ENCODE data around the gene ZIC2. TPM values are rescaled to one million over a fixed set of nuclear protein-coding genes. Genes with fewer than 3 reads are reported as not detected.

ZIC2 gene
- total RNA-seq, 1 experiment from 2014 or later, result 44.4 TPM

DNA sequence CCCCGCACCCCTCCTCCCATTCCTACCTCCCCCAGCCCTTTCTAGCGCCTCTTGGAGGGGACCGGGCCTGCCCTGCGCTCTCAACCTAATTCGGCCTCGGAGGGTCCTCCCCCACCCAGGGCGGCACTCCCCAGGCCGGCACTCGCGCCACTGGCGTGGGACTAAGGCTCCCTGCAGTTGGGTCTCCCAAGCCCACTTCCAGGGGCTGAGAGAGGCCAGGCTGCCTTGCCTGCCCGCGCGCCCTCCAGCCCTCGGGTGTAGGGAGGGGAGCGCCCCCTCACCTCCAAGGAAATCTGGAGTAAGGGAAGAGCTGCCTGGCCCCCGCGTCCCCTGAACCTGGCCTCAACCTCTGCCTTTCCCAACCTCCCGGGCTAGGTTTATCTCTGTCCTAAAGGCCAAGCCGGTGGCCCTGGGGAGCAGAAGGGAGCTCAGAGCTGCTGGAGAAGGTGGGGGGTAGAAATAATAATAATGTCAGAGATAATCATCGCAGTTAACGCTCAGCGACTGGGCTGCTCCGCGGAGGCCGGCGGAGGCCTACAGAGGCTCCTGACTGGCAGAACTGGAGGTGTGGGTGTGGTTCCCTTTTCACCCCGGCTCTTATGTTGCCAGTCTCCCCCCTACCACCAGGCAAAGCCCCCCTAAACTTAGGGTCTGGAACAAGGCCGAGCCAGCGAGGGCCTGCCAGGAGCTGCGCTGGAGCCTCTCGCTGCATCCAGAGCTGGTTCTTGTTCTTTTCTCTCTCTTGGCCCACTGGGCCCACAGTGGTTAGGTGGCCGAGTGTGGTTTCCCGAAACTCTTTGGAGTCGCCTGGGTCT, 9.6 kb downstream of the ZIC2 start:
- Histone ChIP-seq H3K79me2 (ENCODE audit: insufficient read depth, low read length) (no peaks in the 10 kb centered on the region), H3K9me3 (ENCODE audit: control insufficient read depth in 1 of 2, insufficient read depth in 1 of 2, low read depth in 1 of 2, low read length in 2 of 2) (no peaks in the 10 kb centered on the region), H3K27ac (ENCODE audit: low read depth, low read length) (no peak overlapping the region), H3K4me2 (ENCODE audit: low read length) (no peak overlapping the region), H3K27me3 (ENCODE audit: insufficient read depth, low read length) (peaks cover 34% of the 10 kb centered on the region), H3K4me1 (ENCODE audit: control insufficient read depth in 1 of 2, insufficient read depth in 2 of 2, low read length in 2 of 2) (peaks cover 0 to 6% of the 10 kb centered on the region in 2 experiments; a peak in 2 of 4 replicates), H3K4me3 (replicated peaks in 1 of 2; ENCODE audit: low read depth in 1 of 2, low read length in 2 of 2) (no peak overlapping the region), H4K20me1 (ENCODE audit: insufficient read depth) (no peaks in the 10 kb centered on the region; the same call in 1 of the 2 replicates), H3K36me3 (ENCODE audit: control insufficient read depth in 1 of 2, insufficient read depth in 2 of 2, low read length in 2 of 2) (peaks cover 0 to 4% of the 10 kb centered on the region in 2 experiments; a peak in 1 of 4 replicates), H3K9me2 (ENCODE audit: insufficient read depth) (no peaks in the 10 kb centered on the region), H3K9ac (ENCODE audit: low read length) (no peak overlapping the region), H2AFZ (ENCODE audit: low read depth, low read length, poor library complexity, severe bottlenecking) (no peak overlapping the region)
- RAD21 ChIA-PET (ENCODE audit: low non-redundant PET in 1 of 2, low total read pairs in 2 of 2, uncharacterized antibody in 2 of 2, unreplicated experiment in 2 of 2), result no interaction called here
- intact Hi-C loops (cut with micrococcal nuclease), result no loop called here
- no TSS peak for BruUV-seq (replicated peaks)
- no peak for TF ChIP-seq CTCF (IDR thresholded peaks at IDR 0.05 in 2 of 3, conservative IDR thresholded peaks at IDR 0.05 in 1 of 3; ENCODE audit: borderline replicate concordance in 1 of 3, insufficient read depth in 1 of 3, low read depth in 2 of 3, low read length in 2 of 3)
- TF ChIP-seq SP1 (IDR thresholded peaks at IDR 0.05; ENCODE audit: low read depth), result no peak
- TF ChIP-seq MAX (IDR thresholded peaks at IDR 0.05), result no peak
- TF ChIP-seq ZFX (IDR thresholded peaks at IDR 0.05), result no peak
- TF ChIP-seq SRF (IDR thresholded peaks at IDR 0.05; ENCODE audit: low read depth), result no peak
- no peak for TF ChIP-seq ATF3 (IDR thresholded peaks at IDR 0.05)
- TF ChIP-seq YY1 (IDR thresholded peaks at IDR 0.05; ENCODE audit: extremely low read depth, insufficient replicate concordance, low read depth, low read length), result no peak
- TF ChIP-seq EGR1 (IDR thresholded peaks at IDR 0.05; ENCODE audit: low read depth), result no peak
- TF ChIP-seq ZBTB33 (IDR thresholded peaks at IDR 0.05; ENCODE audit: extremely low read depth, insufficient replicate concordance, low read length), result no peak
- TF ChIP-seq CBX3 (IDR thresholded peaks at IDR 0.05; ENCODE audit: low read depth), result no peak
- no peak for TF ChIP-seq RAD21 (IDR thresholded peaks at IDR 0.05; ENCODE audit: low read depth)
- TF ChIP-seq POLR2AphosphoS5 (IDR thresholded peaks at IDR 0.05; ENCODE audit: low read depth, low read length), result no peak
- TF ChIP-seq SIN3A (IDR thresholded peaks at IDR 0.05; ENCODE audit: low read depth), result no peak
- TF ChIP-seq FOSL1 (IDR thresholded peaks at IDR 0.05; ENCODE audit: low read depth), result no peak
- no peak for TF ChIP-seq REST (IDR thresholded peaks at IDR 0.05; ENCODE audit: low read depth)
- no peak for TF ChIP-seq POLR2A (IDR thresholded peaks at IDR 0.05; ENCODE audit: borderline replicate concordance, extremely low read depth, insufficient read depth, insufficient read length)
- no peak; the same call in 1 of the 2 replicates for ATAC-seq
- POLR2A ChIA-PET, result no interaction called here
- CTCF ChIA-PET, result no interaction called here
- no peak for DNase-seq (ENCODE audit: low read depth, low spot score)

Data from HCT116 (cell line).